NB4 (cell line): Measurements from ENCODE around the gene MED26.

ENCODE experiments used
- CTCF ChIP-seq: IDR thresholded peaks from one replicate; pipeline ENCODE4 v1.5.1; 2012; ENCODE audit warnings: low read depth, low read length
- MYC ChIP-seq: IDR thresholded peaks from 2 replicates; pipeline ENCODE4 v1.6.1; 2011; ENCODE audit warnings: low read depth, low read length
- POLR2A ChIP-seq: IDR thresholded peaks from 2 replicates; pipeline ENCODE4 v1.6.1; 2011; ENCODE audit warnings: mild to moderate bottlenecking; ENCODE audit not compliant: insufficient read length; ENCODE audit errors: extremely low read depth

DNA sequence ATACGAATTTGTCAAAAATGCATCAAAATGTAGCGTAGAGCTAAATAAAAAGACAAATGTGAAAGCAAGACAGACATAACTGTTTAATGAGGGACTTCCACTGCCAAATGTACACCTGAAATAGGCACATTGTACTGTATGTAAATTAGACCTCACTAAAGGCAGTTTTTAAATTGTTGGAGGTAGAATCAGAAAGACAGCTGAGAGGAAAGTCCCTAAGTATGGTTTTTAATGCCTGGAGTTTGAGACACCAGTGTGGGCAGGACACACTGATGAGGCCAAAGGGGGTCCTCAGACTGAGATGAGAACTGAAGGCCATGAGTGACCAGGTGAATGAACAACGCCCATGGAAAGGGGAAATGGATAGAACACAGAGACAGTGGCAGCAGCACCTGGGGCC lies 22.9 kb downstream of the MED26 start:
- no peak for TF ChIP-seq CTCF
- TF ChIP-seq POLR2A = no peak
- no peak for TF ChIP-seq MYC
